Heart left ventricle (tissue), 13 donors: ENCODE data around the gene SERBP1.

Source experiments
- CTCF ChIP-seq, 12 donors: fragments of 200-600 bp; sonication (generic) in 4 of 12; IDR thresholded peaks; one replicate each; pipeline versions ENCODE4 v1.5.0 to v1.8.0; 2018 to 2022; ENCODE audit warnings: antibody characterized with exemption in 12 of 12, mild to moderate bottlenecking in 5 of 12
- POLR2A ChIP-seq, 2 donors: fragments of 450-650 bp; IDR thresholded peaks; one replicate each; pipeline ENCODE4 v1.6.1; 2017; ENCODE audit warnings: antibody characterized with exemption in 2 of 2, mild to moderate bottlenecking in 2 of 2, moderate library complexity in 2 of 2
- donor health status: ischemic (EF 13 %, LVEDD 7.1; RV severe dilation, severe dysfunction).
- donor health status: DM: no; HTN: yes; CAD: no.
- donor health status: DM: no; HTN: no; CAD: no.
- donor health status: ischemic (EF 25% LVEDD 6.9; RV normal size, moderate dysfunction).
- donor health status: ischemic (EF 25% LVEDD 5.7; RV mildly dilated, moderate dysfunction).
- donor health status: ischemic (EF 35%, LVEDD 5.7; RV mildly dilated, moderate dysfunction).
- donor health status: nonischemic (EF 11% LVEDD 7.7; RV severe dilation, severe dysfunction).
- donor health status: DM: yes; HTN: yes; CAD: no.
- donor health status: PGD.
- donor health status: ischemic (EF 29% LVEDD 5.4; RV normal size, mild dysfunction).
- donor health status: nonischemic (EF 23%, LVEDD 6.1; RV moderate dilation, normal function).

DNA sequence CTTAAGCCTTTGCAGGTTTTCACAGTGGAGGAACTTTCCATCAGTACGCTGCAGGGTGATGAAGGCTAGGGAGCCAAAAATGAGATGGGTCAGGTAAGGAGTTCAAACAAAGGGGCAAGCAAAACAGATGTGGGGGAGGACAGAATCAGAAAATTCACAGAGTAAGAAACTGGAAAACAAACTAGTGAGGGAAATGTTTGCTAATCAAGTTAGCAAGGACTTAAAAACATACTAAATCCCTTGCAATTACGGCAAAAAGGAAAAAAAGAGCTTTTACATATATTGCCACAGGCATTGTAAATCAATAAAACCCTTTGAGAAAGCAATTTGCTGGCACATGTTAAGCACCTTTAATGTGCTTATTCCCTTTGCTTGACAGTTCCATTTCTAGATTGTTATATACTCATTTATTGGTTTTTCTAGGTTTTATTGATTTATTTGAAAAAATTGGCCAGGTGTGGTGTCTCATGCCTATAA, 45.8 kb upstream of the SERBP1 start:
- TF ChIP-seq CTCF (IDR thresholded peaks at IDR 0.05) (no peak), POLR2A (IDR thresholded peaks at IDR 0.05) (no peak)
